ENCODE measurements around the gene LSS. TPM values are rescaled to one million over a fixed set of nuclear protein-coding genes. Genes with fewer than 3 reads are reported as not detected.

The LSS gene
- total and polyA plus RNA-seq, 10 of the 15 experiments (the other 5 are each of a cell fraction or from before 2014, with no cell fraction given) = 2.9 to 82.4 (median 27.5) TPM

- ATAC-seq = no peak
- TF ChIP-seq CREM (IDR thresholded peaks at IDR 0.05; ENCODE audit: low read depth) (no peak), SMARCA5 (IDR thresholded peaks at IDR 0.05) (no peak), ZNF24 (IDR thresholded peaks at IDR 0.05) (no peak), E2F4 (IDR thresholded peaks at IDR 0.05; ENCODE audit: low read depth, low read length) (no peak), ZBED1 (IDR thresholded peaks at IDR 0.05; ENCODE audit: borderline replicate concordance) (no peak), MLLT1 (IDR thresholded peaks at IDR 0.05) (no peak), KLF5 (IDR thresholded peaks at IDR 0.05; ENCODE audit: partially characterized antibody) (no peak), CEBPB (IDR thresholded peaks at IDR 0.05; ENCODE audit: borderline replicate concordance in 1 of 2, low read depth in 2 of 2, low read length in 2 of 2) (no peak), ZZZ3 (IDR thresholded peaks at IDR 0.05; ENCODE audit: control insufficient read depth, insufficient read length, low read depth) (no peak), HDGF (IDR thresholded peaks at IDR 0.05) (no peak)
- BruUV-seq (replicated peaks) = no TSS peak
- 91% methylated on average over 26 of the region's 26 CpGs for WGBS (ENCODE audit: insufficient coverage, insufficient replicate concordance, low lambda C conversion rate, missing lambda C conversion rate)
- Histone ChIP-seq H2AFZ (ENCODE audit: control insufficient read depth, low read depth, low read length) (no peak overlapping the region), H3K27ac (ENCODE audit: control insufficient read depth, insufficient read depth) (no peak overlapping the region), H3K4me3 (no peak overlapping the region), H3K9me3 (replicated peaks; ENCODE audit: control insufficient read depth, insufficient read depth, low read length) (no peaks in the 10 kb centered on the region), H3K4me1 (ENCODE audit: control insufficient read depth, insufficient read depth, low read length) (no peaks in the 10 kb centered on the region), H3K9ac (ENCODE audit: control insufficient read depth, insufficient read depth, low read length) (no peak overlapping the region), H3K4me2 (ENCODE audit: control insufficient read depth, insufficient read depth) (no peak overlapping the region), H3K36me3 (ENCODE audit: control insufficient read depth in 2 of 2, insufficient read depth in 2 of 2, low read length in 1 of 2) (peaks cover 13 to 29% of the 10 kb centered on the region in 2 experiments), H4K20me1 (ENCODE audit: control insufficient read depth, insufficient read depth) (no peaks in the 10 kb centered on the region), H3K27me3 (replicated peaks in 1 of 2; ENCODE audit: control insufficient read depth in 2 of 2, insufficient read depth in 2 of 2, low read length in 1 of 2) (no peaks in the 10 kb centered on the region), H3K79me2 (ENCODE audit: control insufficient read depth, insufficient read depth, low read length) (no peaks in the 10 kb centered on the region)
- SMC1A ChIA-PET (ENCODE audit: uncharacterized antibody, unreplicated experiment) = no interaction called here
- no peak for DNase-seq (ENCODE audit: low read depth, low spot score)
- in situ Hi-C loops (cut with MboI) (no loop called here), intact Hi-C loops (cut with micrococcal nuclease; ENCODE audit: unreplicated experiment) (no loop called here)
- no peak for FAIRE-seq
- CTCF ChIA-PET = no interaction called here
- RAD21 ChIA-PET (ENCODE audit: unreplicated experiment) = no interaction called here
- POLR2A ChIA-PET = no interaction called here
Measured at GRCh38 chr21:46265736-46266525, 37.4 kb upstream of the LSS start.

Measured in GM12878 (cell line).